SK-N-SH (cell line): Measurements from ENCODE around the gene MUC13. TPM values are rescaled to one million over a fixed set of nuclear protein-coding genes. Genes with fewer than 3 reads are reported as not detected.

ENCODE experiments used
- CTCF ChIA-PET: fragments of 300-600, 350-600 bp; formaldehyde crosslinking; extraction: SDS; loops from one replicate; lab custom pipeline; 2021; lab: Yijun Ruan, JAX
- POLR2A ChIA-PET: fragments of 350-600 bp; sonication (Branson Sonifier 250); formaldehyde crosslinking; extraction: SDS; loops from one replicate; lab custom pipeline; 2020; ENCODE audit warnings: antibody characterized with exemption, inconsistent platforms; lab: Yijun Ruan, JAX
- DNase-seq: peaks from one replicate; pipeline ENCODE4 v3.0.0; 2012
- H2AFZ ChIP-seq: fragments of 200-600 bp; sonication (generic); 2 replicates; pipeline ENCODE4 v1.8.1; 2016; ENCODE audit warnings: antibody characterized with exemption, mild to moderate bottlenecking, low read depth
- H3F3A ChIP-seq: fragments of 200-600 bp; sonication (generic); replicated peaks from 2 replicates; pipeline ENCODE3; 2016; ENCODE audit warnings: antibody characterized with exemption, mild to moderate bottlenecking; ENCODE audit not compliant: insufficient read depth
- H3K27ac ChIP-seq, 2 experiments: fragments of 200-500 bp in 1 of 2; fragments of 200-600 bp in 1 of 2; sonication (Bioruptor generic) in 1 of 2; sonication (generic), shearing (Covaris generic) in 1 of 2; 2 replicates each; pipeline versions ENCODE4 v1.5.1 to v1.6.1; 2014 to 2016; ENCODE audit warnings: low read depth in 2 of 2, inconsistent platforms in 1 of 2, low read length in 1 of 2, mild to moderate bottlenecking in 1 of 2, mixed read lengths in 1 of 2
- H3K27me3 ChIP-seq: fragments of 200-600 bp; sonication (generic), shearing (Covaris generic); 2 replicates; pipeline ENCODE4 v1.6.1; 2016; ENCODE audit warnings: mixed run types; ENCODE audit not compliant: insufficient read depth
- H3K36me3 ChIP-seq, 2 experiments: fragments of 200-500 bp in 1 of 2; fragments of 200-600 bp in 1 of 2; sonication (Bioruptor generic) in 1 of 2; sonication (generic) in 1 of 2; replicated peaks in 1 of 2; 2 replicates each; pipeline versions ENCODE3 to v1.5.1; 2014 to 2016; ENCODE audit warnings: low read length in 1 of 2, mild to moderate bottlenecking in 1 of 2; ENCODE audit not compliant: insufficient read depth in 2 of 2, control insufficient read depth in 1 of 2
- H3K4me1 ChIP-seq, 2 experiments: fragments of 200-500 bp in 1 of 2; fragments of 200-600 bp in 1 of 2; sonication (Bioruptor generic) in 1 of 2; sonication (generic), shearing (Covaris generic) in 1 of 2; 2 replicates each; pipeline versions ENCODE4 v1.5.1 to v1.6.1; 2014 to 2016; ENCODE audit warnings: low read depth in 1 of 2, low read length in 1 of 2, mixed run types in 1 of 2; ENCODE audit not compliant: insufficient read depth in 2 of 2, control insufficient read depth in 1 of 2
- H3K4me2 ChIP-seq: fragments of 200-600 bp; sonication (generic), shearing (Covaris generic); 2 replicates; pipeline ENCODE4 v1.6.1; 2017; ENCODE audit warnings: mixed run types
- H3K4me3 ChIP-seq, 2 experiments: fragments of 200-500 bp in 1 of 2; fragments of 200-600 bp in 1 of 2; sonication (Bioruptor generic) in 1 of 2; sonication (generic), shearing (Covaris generic) in 1 of 2; 2 replicates each; pipeline versions ENCODE4 v1.5.1 to v1.8.1; 2014 to 2016; ENCODE audit warnings: low read depth in 2 of 2, inconsistent platforms in 1 of 2, low read length in 1 of 2, mild to moderate bottlenecking in 1 of 2, mixed read lengths in 1 of 2, moderate library complexity in 1 of 2
- H3K79me2 ChIP-seq: fragments of 200-600 bp; sonication (generic); 2 replicates; pipeline ENCODE4 v1.8.1; 2017; ENCODE audit warnings: mild to moderate bottlenecking; ENCODE audit not compliant: insufficient read depth
- H3K9ac ChIP-seq: fragments of 200-600 bp; sonication (generic); 2 replicates; pipeline ENCODE4 v1.6.1; 2017; ENCODE audit warnings: mixed run types
- H3K9me2 ChIP-seq: fragments of 200-600 bp; sonication (generic); 2 replicates; pipeline ENCODE4 v1.6.1; 2017; ENCODE audit warnings: mixed run types
- H3K9me3 ChIP-seq: fragments of 200-600 bp; sonication (generic); 2 replicates; pipeline ENCODE4 v1.6.1; 2017; ENCODE audit warnings: mixed run types, mild to moderate bottlenecking, moderate library complexity
- H4K20me1 ChIP-seq: fragments of 200-600 bp; sonication (generic); 2 replicates; pipeline ENCODE4 v1.6.1; 2017; ENCODE audit warnings: mild to moderate bottlenecking, mixed run types; ENCODE audit not compliant: insufficient read depth
- CHD2 ChIP-seq: fragments of 150-350 bp; IDR thresholded peaks from 2 replicates; pipeline ENCODE4 v1.6.1; 2018; ENCODE audit warnings: low read length; ENCODE audit not compliant: partially characterized antibody
- CTCF ChIP-seq: fragments of 200-600 bp; sonication (generic); IDR thresholded peaks from 2 replicates; pipeline ENCODE4 v1.6.1; 2017; ENCODE audit warnings: antibody characterized with exemption, mild to moderate bottlenecking, moderate library complexity
- EZH2phosphoT487 ChIP-seq: fragments of 200-600 bp; sonication (generic); IDR thresholded peaks from 2 replicates; pipeline ENCODE4 v1.6.1; 2017; ENCODE audit warnings: low read depth, mixed run types, mild to moderate bottlenecking, antibody characterized with exemption, moderate library complexity, borderline replicate concordance
- FOXM1 ChIP-seq: IDR thresholded peaks from 2 replicates; pipeline ENCODE4 v1.4.0; 2012; ENCODE audit warnings: low read depth, mild to moderate bottlenecking
- GABPA ChIP-seq: IDR thresholded peaks from 2 replicates; pipeline ENCODE4 v1.4.0; 2012; ENCODE audit warnings: low read depth, mild to moderate bottlenecking
- IRF3 ChIP-seq: fragments of 150-350 bp; IDR thresholded peaks from 2 replicates; pipeline ENCODE4 v1.6.1; 2016; ENCODE audit warnings: mild to moderate bottlenecking, low read depth, low read length
- MEF2A ChIP-seq: IDR thresholded peaks from 2 replicates; pipeline ENCODE4 v1.4.0; 2012; ENCODE audit warnings: low read depth, borderline replicate concordance
- MXI1 ChIP-seq: IDR thresholded peaks from 2 replicates; pipeline ENCODE4 v1.6.1; 2012; ENCODE audit warnings: mild to moderate bottlenecking, low read depth, low read length, improper control_type of control experiment
- NRF1 ChIP-seq: IDR thresholded peaks from 2 replicates; pipeline ENCODE4 v1.6.1; 2012; ENCODE audit warnings: low read depth, mild to moderate bottlenecking, low read length
- POLR2AphosphoS5 ChIP-seq: IDR thresholded peaks from 2 replicates; pipeline ENCODE4 v1.6.1; 2012; ENCODE audit warnings: low read depth, low read length
- RAD21 ChIP-seq: IDR thresholded peaks from 2 replicates; pipeline ENCODE4 v1.6.1; 2012; ENCODE audit warnings: mild to moderate bottlenecking, low read length
- REST ChIP-seq: IDR thresholded peaks from 2 replicates; pipeline ENCODE4 v1.6.1; 2012; ENCODE audit warnings: mild to moderate bottlenecking, low read depth, low read length, moderate library complexity
- RFX5 ChIP-seq: IDR thresholded peaks from 2 replicates; pipeline ENCODE4 v1.6.1; 2012; ENCODE audit warnings: mild to moderate bottlenecking, improper control_type of control experiment, low read length
- RXRA ChIP-seq: IDR thresholded peaks from 2 replicates; pipeline ENCODE4 v1.4.0; 2012; ENCODE audit warnings: low read depth, mild to moderate bottlenecking, borderline replicate concordance
- SIN3A ChIP-seq: IDR thresholded peaks from 2 replicates; pipeline ENCODE4 v1.6.1; 2012; ENCODE audit warnings: low read depth, mild to moderate bottlenecking, low read length, moderate library complexity, borderline replicate concordance
- SMC3 ChIP-seq: IDR thresholded peaks from 2 replicates; pipeline ENCODE4 v1.6.1; 2012; ENCODE audit warnings: low read depth, low read length, improper control_type of control experiment
- TCF12 ChIP-seq: IDR thresholded peaks from 2 replicates; pipeline ENCODE4 v1.4.0; 2012
- TEAD4 ChIP-seq: IDR thresholded peaks from 2 replicates; pipeline ENCODE4 v1.4.0; 2012; ENCODE audit warnings: mild to moderate bottlenecking, borderline replicate concordance; ENCODE audit not compliant: insufficient read depth
- WGBS: methylation state at CpG from one replicate; pipeline ENCODE4 v1.1.6; 2017; ENCODE audit warnings: low lambda C conversion rate; 5-methylcytosine and 5-hydroxymethylcytosine counted together
- polyA plus RNA-seq, 3 experiments: library from polyadenylated mRNA; depleted of rRNA; stranded (reverse); fragments of >200 nt; gene quantifications; 2 replicates each; pipeline ENCODE4 v1.2.3, GENCODE V29; 2012
- TF ChIP-seq, protein P1 (sequence below): IDR thresholded peaks from 2 replicates; pipeline ENCODE4 v1.4.0; 2012; ENCODE audit warnings: low read depth, borderline replicate concordance

The MUC13 gene
- polyA plus RNA-seq, 1 of the 3 experiments (the other 2 are of a cell fraction), result not detected

- Histone ChIP-seq H3K9me3 (no peaks in the 10 kb centered on the region), H3K4me1 (peaks cover 0 to 2% of the 10 kb centered on the region in 2 experiments; a peak in 1 of 4 replicates), H3K27me3 (no peaks in the 10 kb centered on the region), H3K4me2 (no peak overlapping the region), H3K79me2 (no peaks in the 10 kb centered on the region), H3K27ac (no peak overlapping the region), H4K20me1 (no peaks in the 10 kb centered on the region), H3K4me3 (no peak overlapping the region), H3K9ac (no peak overlapping the region), H3K36me3 (no peaks in the 10 kb centered on the region), H3F3A (peaks cover 7% of the 10 kb centered on the region), H3K9me2 (no peaks in the 10 kb centered on the region)
- DNase-seq, result no peak
- CTCF ChIA-PET, result interaction anchor here (0.8 to 11.1 kb wide), 2 partner anchors 142 to 343 kb away, joined by 3 to 332 read pairs; no protein-coding TSS in a partner anchor
- POLR2A ChIA-PET, result no interaction called here
- WGBS, result 91% methylated on average over 9 of the region's 9 CpGs
- TF ChIP-seq RFX5, result no peak
- no peak for TF ChIP-seq TCF12
- TF ChIP-seq CHD2, result no peak
- no peak for TF ChIP-seq TEAD4
- no peak for TF ChIP-seq FOXM1
- no peak for TF ChIP-seq POLR2AphosphoS5
- TF ChIP-seq IRF3, result no peak
- no peak for TF ChIP-seq SIN3A
- TF ChIP-seq GABPA, result no peak
- TF ChIP-seq NRF1, result no peak
- TF ChIP-seq EZH2phosphoT487, result no peak
- no peak for TF ChIP-seq RAD21
- no peak for TF ChIP-seq MEF2A
- TF ChIP-seq MXI1, result no peak
- no peak for TF ChIP-seq RXRA
- no peak for TF ChIP-seq SMC3
- TF ChIP-seq REST, result no peak
- TF ChIP-seq, protein P1, sequence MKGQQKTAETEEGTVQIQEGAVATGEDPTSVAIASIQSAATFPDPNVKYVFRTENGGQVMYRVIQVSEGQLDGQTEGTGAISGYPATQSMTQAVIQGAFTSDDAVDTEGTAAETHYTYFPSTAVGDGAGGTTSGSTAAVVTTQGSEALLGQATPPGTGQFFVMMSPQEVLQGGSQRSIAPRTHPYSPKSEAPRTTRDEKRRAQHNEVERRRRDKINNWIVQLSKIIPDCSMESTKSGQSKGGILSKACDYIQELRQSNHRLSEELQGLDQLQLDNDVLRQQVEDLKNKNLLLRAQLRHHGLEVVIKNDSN, result no peak
- no peak for TF ChIP-seq CTCF
- TF ChIP-seq, all 33 proteins: peak for 0
- no peak overlapping the region for H2AFZ ChIP-seq
Observed at GRCh38 chr3:124907957-124908356, 26.6 kb downstream of the MUC13 start.
